IMR-90 (cell line): ENCODE data around the gene CHL1. TPM values are rescaled to one million over a fixed set of nuclear protein-coding genes. Genes with fewer than 3 reads are reported as not detected.

Source experiments
- ATAC-seq: fragments of 200-7000 bp; cut with Tn5 transposase; 2 replicates; pipeline ENCODE4 v1.9.1; 2020; ENCODE audit warnings: low read depth, mild to moderate bottlenecking, moderate library complexity
- BruUV-seq: library from RNA; stranded (reverse); fragments of 400-500 nt; replicated peaks from 2 replicates; lab custom pipeline; 2021; lab: Mats Ljungman, UMichigan
- CTCF ChIA-PET: fragments of 300-600 bp; formaldehyde crosslinking; extraction: SDS; loops from one replicate; lab custom pipeline; 2021; ENCODE audit warnings: antibody characterized with exemption; lab: Yijun Ruan, JAX
- POLR2A ChIA-PET: fragments of 300-600 bp; sonication (Branson Sonifier 250); formaldehyde crosslinking; loops from one replicate; lab custom pipeline; 2022; ENCODE audit warnings: antibody characterized with exemption; ENCODE audit not compliant: unreplicated experiment; lab: Charles Lee
- DNase-seq: peaks from one replicate; pipeline ENCODE4 v3.0.0; 2013
- H2AFZ ChIP-seq: replicated peaks from 2 replicates; pipeline ENCODE3; 2013; ENCODE audit warnings: low read length, mild to moderate bottlenecking; ENCODE audit not compliant: poor library complexity
- H2AK5ac ChIP-seq: 2 replicates; pipeline ENCODE4 v1.6.1; 2013; ENCODE audit warnings: low read depth, low read length, inconsistent platforms
- H2AK9ac ChIP-seq: replicated peaks from 2 replicates; pipeline ENCODE3; 2013; ENCODE audit warnings: mild to moderate bottlenecking, low read depth, low read length, moderate library complexity; ENCODE audit not compliant: poor library complexity
- H2BK120ac ChIP-seq: 2 replicates; pipeline ENCODE4 v1.6.1; 2013; ENCODE audit warnings: low read depth, low read length, inconsistent platforms
- H2BK15ac ChIP-seq: 3 replicates; pipeline ENCODE4 v1.6.1; 2013; ENCODE audit warnings: low read depth, low read length, inconsistent platforms
- H2BK20ac ChIP-seq: 2 replicates; pipeline ENCODE4 v1.6.1; 2013; ENCODE audit warnings: low read depth, mild to moderate bottlenecking, inconsistent platforms, low read length, moderate library complexity
- H2BK5ac ChIP-seq: 2 replicates; pipeline ENCODE4 v1.6.1; 2013; ENCODE audit warnings: mild to moderate bottlenecking, low read depth, low read length, inconsistent platforms; ENCODE audit not compliant: poor library complexity, severe bottlenecking
- H3K14ac ChIP-seq: replicated peaks from 2 replicates; pipeline ENCODE4 v1.6.1; 2013; ENCODE audit warnings: low read depth, low read length, inconsistent platforms
- H3K18ac ChIP-seq: 2 replicates; pipeline ENCODE4 v1.6.1; 2013; ENCODE audit warnings: low read depth, low read length, control low read depth
- H3K23ac ChIP-seq: 2 replicates; pipeline ENCODE4 v1.6.1; 2013; ENCODE audit warnings: low read depth, low read length, inconsistent platforms
- H3K27ac ChIP-seq: 2 replicates; pipeline ENCODE4 v1.5.1; 2013; ENCODE audit warnings: mild to moderate bottlenecking, control low read depth, low read length; ENCODE audit not compliant: insufficient read depth
- H3K27me3 ChIP-seq: 2 replicates; pipeline ENCODE4 v1.6.1; 2013; ENCODE audit warnings: low read length; ENCODE audit not compliant: control insufficient read depth, insufficient read depth
- H3K36me3 ChIP-seq: 2 replicates; pipeline ENCODE4 v1.6.1; 2013; ENCODE audit warnings: low read length, mixed read lengths; ENCODE audit not compliant: control insufficient read depth, insufficient read depth
- H3K4ac ChIP-seq: 2 replicates; pipeline ENCODE4 v1.6.1; 2013; ENCODE audit warnings: low read depth, low read length, inconsistent platforms
- H3K4me1 ChIP-seq: 2 replicates; pipeline ENCODE4 v1.6.1; 2013; ENCODE audit warnings: low read length, mixed read lengths; ENCODE audit not compliant: control insufficient read depth, insufficient read depth
- H3K4me2 ChIP-seq: 2 replicates; pipeline ENCODE4 v1.6.1; 2013; ENCODE audit warnings: low read depth, mild to moderate bottlenecking, control low read depth, low read length, moderate library complexity
- H3K4me3 ChIP-seq: 2 replicates; pipeline ENCODE4 v1.5.1; 2013; ENCODE audit warnings: low read depth, mild to moderate bottlenecking, control low read depth, low read length, moderate library complexity; ENCODE audit not compliant: insufficient read depth
- H3K56ac ChIP-seq: 2 replicates; pipeline ENCODE4 v1.6.1; 2013; ENCODE audit warnings: low read length, inconsistent platforms; ENCODE audit not compliant: insufficient read depth; ENCODE audit errors: extremely low read depth
- H3K79me1 ChIP-seq, 2 experiments: 2 replicates each; pipeline ENCODE4 v1.6.1; 2013; ENCODE audit warnings: low read length in 2 of 2, inconsistent platforms in 1 of 2, low read depth in 1 of 2
- H3K9ac ChIP-seq: 2 replicates; pipeline ENCODE4 v1.6.1; 2013; ENCODE audit warnings: low read depth, low read length, control low read depth
- H3K9me1 ChIP-seq: 2 replicates; pipeline ENCODE4 v1.6.1; 2013; ENCODE audit warnings: low read length, inconsistent platforms; ENCODE audit not compliant: insufficient read depth
- H3K9me3 ChIP-seq: 2 replicates; pipeline ENCODE4 v1.6.1; 2013; ENCODE audit warnings: low read length; ENCODE audit not compliant: control insufficient read depth, insufficient read depth
- H4K20me1 ChIP-seq: 2 replicates; pipeline ENCODE4 v1.6.1; 2013; ENCODE audit warnings: low read length, inconsistent platforms; ENCODE audit not compliant: insufficient read depth
- H4K5ac ChIP-seq: 2 replicates; pipeline ENCODE4 v1.6.1; 2013; ENCODE audit warnings: mild to moderate bottlenecking, low read depth, low read length, control low read depth
- H4K8ac ChIP-seq, 2 experiments: 2 replicates each; pipeline ENCODE4 v1.6.1; 2013; ENCODE audit warnings: low read depth in 2 of 2, low read length in 2 of 2, control low read depth in 1 of 2, inconsistent platforms in 1 of 2
- H4K91ac ChIP-seq: 2 replicates; pipeline ENCODE4 v1.6.1; 2013; ENCODE audit warnings: low read depth, low read length, inconsistent platforms; ENCODE audit not compliant: insufficient read depth
- BHLHE40 ChIP-seq: fragments of 150-350 bp; IDR thresholded peaks from 2 replicates; pipeline ENCODE4 v1.6.1; 2016; ENCODE audit warnings: mild to moderate bottlenecking, low read depth, low read length
- CEBPB ChIP-seq: IDR thresholded peaks from 2 replicates; pipeline ENCODE4 v1.6.1; 2012; ENCODE audit warnings: low read depth, low read length, improper control_type of control experiment
- CHD1 ChIP-seq: IDR thresholded peaks from 2 replicates; pipeline ENCODE4 v1.6.1; 2012; ENCODE audit warnings: low read depth, low read length, improper control_type of control experiment
- MAFK ChIP-seq: IDR thresholded peaks from 2 replicates; pipeline ENCODE4 v1.6.1; 2012; ENCODE audit warnings: low read depth, low read length, improper control_type of control experiment
- MAZ ChIP-seq: IDR thresholded peaks from 2 replicates; pipeline ENCODE4 v1.6.1; 2012; ENCODE audit warnings: low read depth, mild to moderate bottlenecking, low read length, improper control_type of control experiment, moderate library complexity, borderline replicate concordance
- MXI1 ChIP-seq: IDR thresholded peaks from 2 replicates; pipeline ENCODE4 v1.6.1; 2012; ENCODE audit warnings: low read depth, mild to moderate bottlenecking, low read length, moderate library complexity, borderline replicate concordance
- NFE2L2 ChIP-seq: fragments of 150-350 bp; IDR thresholded peaks from 2 replicates; pipeline ENCODE4 v1.6.1; 2016; ENCODE audit warnings: low read depth, mild to moderate bottlenecking, low read length
- POLR2A ChIP-seq: IDR thresholded peaks from 2 replicates; pipeline ENCODE4 v1.6.1; 2012; ENCODE audit warnings: mild to moderate bottlenecking, low read depth, low read length
- RAD21 ChIP-seq: IDR thresholded peaks from 2 replicates; pipeline ENCODE4 v1.6.1; 2012; ENCODE audit warnings: low read length, improper control_type of control experiment
- RCOR1 ChIP-seq: IDR thresholded peaks from 2 replicates; pipeline ENCODE4 v1.6.1; 2012; ENCODE audit warnings: mild to moderate bottlenecking, low read length, improper control_type of control experiment; ENCODE audit not compliant: insufficient replicate concordance
- SMC3 ChIP-seq: fragments of 150-350 bp; IDR thresholded peaks from 2 replicates; pipeline ENCODE4 v1.6.1; 2016; ENCODE audit warnings: low read depth, mild to moderate bottlenecking, antibody characterized with exemption, low read length, moderate library complexity
- WGBS, 2 experiments: methylation state at CpG; one replicate each; pipeline versions ENCODE4 v1.1.5 to v1.1.7; 2013; ENCODE audit warnings: missing lambda C conversion rate in 2 of 2; ENCODE audit not compliant: insufficient read length in 1 of 2; ENCODE audit errors: extremely low coverage in 2 of 2; 5-methylcytosine and 5-hydroxymethylcytosine counted together
- dilution Hi-C: fragments of 300-500 bp; cut with HindIII; formaldehyde crosslinking; loops from one replicate; pipeline ENCODE4 v1.14.3; 2018; ENCODE audit warnings: low sequenced_read_pairs; ENCODE audit not compliant: unreplicated experiment
- in situ Hi-C: fragments of 300-500 bp; cut with MboI; formaldehyde crosslinking; loops from 3 replicates; pipeline ENCODE4 v1.14.3; 2019; ENCODE audit warnings: low sequenced_read_pairs, inconsistent platforms, mixed read lengths
- intact Hi-C: fragments of 100-400 bp; cut with micrococcal nuclease; formaldehyde crosslinking; loops from 2 replicates; pipeline ENCODE4 v1.10.0; 2022
- polyA plus RNA-seq, 3 experiments: library from polyadenylated mRNA; depleted of rRNA; stranded (reverse); fragments of >200 nt; gene quantifications; 2 replicates each; pipeline ENCODE4 v1.2.3, GENCODE V29; 2012; ENCODE audit warnings: low replicate concordance in 1 of 3
- total RNA-seq: library from RNA; depleted of rRNA; stranded (reverse); fragments of >200 nt; gene quantifications from 2 replicates; pipeline ENCODE4 v1.2.3, GENCODE V29; 2012
- TF ChIP-seq, protein P1 (sequence below): conservative IDR thresholded peaks from 2 replicates; pipeline ENCODE4 v1.5.1; 2012; ENCODE audit warnings: mild to moderate bottlenecking, low read depth, low read length, improper control_type of control experiment

Gene CHL1
- total and polyA plus RNA-seq, 2 of the 4 experiments (the other 2 are of a cell fraction) = 0.38 to 1.6 TPM

DNA sequence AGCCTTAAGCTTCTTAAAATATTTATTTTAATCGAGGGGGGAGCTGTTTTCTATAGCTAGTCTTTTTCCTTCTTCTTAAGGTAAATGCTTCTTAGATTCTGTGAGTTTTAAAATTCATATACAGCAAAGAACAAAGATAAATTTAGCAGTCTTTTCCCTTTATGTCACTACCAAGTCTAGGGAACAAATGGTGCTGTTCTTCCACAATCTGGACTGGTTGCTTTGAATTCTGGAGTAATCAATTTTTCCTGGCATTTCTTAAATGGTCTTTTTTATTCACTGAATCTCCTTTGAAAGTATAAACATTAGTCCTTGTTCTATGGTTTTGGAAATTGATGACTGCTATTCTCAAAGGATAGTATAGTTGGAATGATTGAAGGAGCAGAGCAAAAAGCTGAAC, 82.8 kb downstream of the CHL1 start:
- Histone ChIP-seq H3K4ac (no peak overlapping the region), H3K27me3 (no peaks in the 10 kb centered on the region), H4K91ac (no peak overlapping the region), H3K9me1 (no peaks in the 10 kb centered on the region), H2BK5ac (no peak overlapping the region), H2BK120ac (no peak overlapping the region), H3K79me1 (no peaks in the 10 kb centered on the region), H3K14ac (no peak overlapping the region), H4K5ac (no peak overlapping the region), H3K9ac (no peak overlapping the region), H3K18ac (no peak overlapping the region), H2BK20ac (no peak overlapping the region), H4K20me1 (no peaks in the 10 kb centered on the region), H3K9me3 (no peaks in the 10 kb centered on the region), H3K4me1 (no peaks in the 10 kb centered on the region), H3K56ac (no peak overlapping the region), H3K36me3 (no peaks in the 10 kb centered on the region), H4K8ac (no peak overlapping the region), H2AFZ (no peak overlapping the region), H2AK5ac (no peak overlapping the region), H3K27ac (no peak overlapping the region), H2BK15ac (no peak overlapping the region), H3K4me2 (no peak overlapping the region), H3K4me3 (no peak overlapping the region), H2AK9ac (no peak overlapping the region), H3K23ac (no peak overlapping the region)
- no TSS peak for BruUV-seq
- DNase-seq = no peak
- in situ Hi-C loops = no loop called here
- ATAC-seq = no peak
- POLR2A ChIA-PET = no interaction called here
- dilution Hi-C loops = no loop called here
- intact Hi-C loops = no loop called here
- CTCF ChIA-PET = no interaction called here
- WGBS, 2 experiments = no CpG with 5 or more reads among the region's 1 CpG
- TF ChIP-seq RAD21 = no peak
- no peak for TF ChIP-seq MXI1
- TF ChIP-seq POLR2A = no peak
- TF ChIP-seq MAFK = no peak
- no peak for TF ChIP-seq MAZ
- no peak for TF ChIP-seq BHLHE40
- TF ChIP-seq SMC3 = no peak
- TF ChIP-seq, protein P1, sequence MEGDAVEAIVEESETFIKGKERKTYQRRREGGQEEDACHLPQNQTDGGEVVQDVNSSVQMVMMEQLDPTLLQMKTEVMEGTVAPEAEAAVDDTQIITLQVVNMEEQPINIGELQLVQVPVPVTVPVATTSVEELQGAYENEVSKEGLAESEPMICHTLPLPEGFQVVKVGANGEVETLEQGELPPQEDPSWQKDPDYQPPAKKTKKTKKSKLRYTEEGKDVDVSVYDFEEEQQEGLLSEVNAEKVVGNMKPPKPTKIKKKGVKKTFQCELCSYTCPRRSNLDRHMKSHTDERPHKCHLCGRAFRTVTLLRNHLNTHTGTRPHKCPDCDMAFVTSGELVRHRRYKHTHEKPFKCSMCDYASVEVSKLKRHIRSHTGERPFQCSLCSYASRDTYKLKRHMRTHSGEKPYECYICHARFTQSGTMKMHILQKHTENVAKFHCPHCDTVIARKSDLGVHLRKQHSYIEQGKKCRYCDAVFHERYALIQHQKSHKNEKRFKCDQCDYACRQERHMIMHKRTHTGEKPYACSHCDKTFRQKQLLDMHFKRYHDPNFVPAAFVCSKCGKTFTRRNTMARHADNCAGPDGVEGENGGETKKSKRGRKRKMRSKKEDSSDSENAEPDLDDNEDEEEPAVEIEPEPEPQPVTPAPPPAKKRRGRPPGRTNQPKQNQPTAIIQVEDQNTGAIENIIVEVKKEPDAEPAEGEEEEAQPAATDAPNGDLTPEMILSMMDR = no peak
- no peak for TF ChIP-seq CHD1
- TF ChIP-seq RCOR1 = no peak
- no peak for TF ChIP-seq NFE2L2
- no peak for TF ChIP-seq CEBPB
